HepG2 (cell line): ENCODE measurements around the gene MSMB. TPM values are rescaled to one million over a fixed set of nuclear protein-coding genes. Genes with fewer than 3 reads are reported as not detected.
A peak's percentile ranks its signal among the peaks of the same experiment; 100 is the strongest.

ENCODE experiments used
- ATAC-seq: fragments of 200-7000 bp; cut with Tn5 transposase; 3 replicates; pipeline ENCODE4 v1.9.1; 2020; ENCODE audit warnings: mild to moderate bottlenecking, moderate library complexity
- BruUV-seq: library from RNA; stranded (reverse); fragments of 400-500 nt; replicated peaks from 2 replicates; lab custom pipeline; 2021; lab: Mats Ljungman, UMichigan
- CTCF ChIA-PET: fragments of 300-600 bp; formaldehyde crosslinking; extraction: SDS; loops from one replicate; lab custom pipeline; 2021; ENCODE audit warnings: low total read pairs, inconsistent platforms, low intra/inter-chr PET ratio; lab: Yijun Ruan, JAX
- POLR2A ChIA-PET: fragments of 350-600 bp; sonication (Branson Sonifier 250); formaldehyde crosslinking; loops from one replicate; lab custom pipeline; 2020; ENCODE audit warnings: antibody characterized with exemption, inconsistent platforms; lab: Yijun Ruan, JAX
- DNase-seq: peaks from one replicate; pipeline ENCODE4 v3.0.0-alpha.2; 2015; ENCODE audit warnings: low spot score
- FAIRE-seq: peaks from 3 replicates; lab custom pipeline; 2011; peaks lifted over from hg19 to GRCh38; lab: Jason Lieb, UNC
- H2AFZ ChIP-seq: one replicate; pipeline ENCODE4 v1.6.1; 2011; ENCODE audit warnings: low read length, inconsistent platforms
- H3K27ac ChIP-seq: fragments of 300-600 bp; 3 replicates; pipeline ENCODE4 v1.8.0; 2011; ENCODE audit warnings: mixed run types, mild to moderate bottlenecking, mixed read lengths, low read length, inconsistent platforms; ENCODE audit not compliant: insufficient read depth; ENCODE audit errors: extremely low read length
- H3K27me3 ChIP-seq, 2 experiments: fragments of 200-600 bp in 1 of 2; 2 replicates in 1 of 2; 3 replicates in 1 of 2; pipeline versions ENCODE4 v1.6.0 to v1.8.0; 2011; ENCODE audit warnings: low read length in 2 of 2, mild to moderate bottlenecking in 2 of 2, moderate library complexity in 2 of 2, inconsistent platforms in 1 of 2; ENCODE audit not compliant: insufficient read depth in 2 of 2, control insufficient read depth in 1 of 2
- H3K36me3 ChIP-seq, 2 experiments: fragments of 200-600 bp in 1 of 2; replicated peaks in 1 of 2; 2 replicates in 1 of 2; 3 replicates in 1 of 2; pipeline versions ENCODE4 v1.5.1 to v1.8.0; 2011; ENCODE audit warnings: low read length in 2 of 2, inconsistent platforms in 1 of 2; ENCODE audit not compliant: insufficient read depth in 2 of 2, control insufficient read depth in 1 of 2
- H3K4me1 ChIP-seq: 2 replicates; pipeline ENCODE4 v1.5.1; 2012; ENCODE audit warnings: low read length, inconsistent platforms; ENCODE audit not compliant: insufficient read depth
- H3K4me2 ChIP-seq: 2 replicates; pipeline ENCODE4 v1.6.0; 2011; ENCODE audit warnings: low read depth, low read length, inconsistent platforms
- H3K4me3 ChIP-seq, 3 experiments: fragments of 200-600 bp in 1 of 3; sonication (generic), shearing (Covaris generic) in 1 of 3; replicated peaks in 1 of 3; 2 replicates each; pipeline ENCODE4 v1.5.1; 2011 to 2016; ENCODE audit warnings: low read length in 3 of 3, inconsistent platforms in 2 of 3, low read depth in 2 of 3, mild to moderate bottlenecking in 2 of 3, control low read depth in 1 of 3, mixed read lengths in 1 of 3; ENCODE audit not compliant: insufficient read depth in 1 of 3
- H3K79me2 ChIP-seq: one replicate; pipeline ENCODE4 v1.6.1; 2011; ENCODE audit warnings: low read length, inconsistent platforms; ENCODE audit not compliant: insufficient read depth
- H3K9ac ChIP-seq: 2 replicates; pipeline ENCODE4 v1.6.0; 2011; ENCODE audit warnings: mild to moderate bottlenecking, low read depth, low read length, inconsistent platforms; ENCODE audit not compliant: insufficient read depth
- H3K9me3 ChIP-seq: 2 replicates; pipeline ENCODE4 v1.5.1; 2012; ENCODE audit warnings: mild to moderate bottlenecking, low read length
- H4K20me1 ChIP-seq: 2 replicates; pipeline ENCODE4 v1.6.0; 2011; ENCODE audit warnings: inconsistent platforms, mild to moderate bottlenecking, low read length, moderate library complexity; ENCODE audit not compliant: insufficient read depth
- GATAD1 ChIP-seq: IDR thresholded peaks from 2 replicates; pipeline ENCODE4 v1.6.1; 2016; ENCODE audit warnings: missing genetic modification reagents, missing compliant biosample characterization
- JUND ChIP-seq: sonication (generic); formaldehyde crosslinking; IDR thresholded peaks from 2 replicates; pipeline ENCODE4 v1.8.0; 2022; ENCODE audit warnings: mild to moderate bottlenecking, missing genetic modification reagents
- KAT7 ChIP-seq: IDR thresholded peaks from 2 replicates; pipeline ENCODE4 v1.6.1; 2018; ENCODE audit warnings: borderline replicate concordance, missing compliant biosample characterization
- KAT8 ChIP-seq: IDR thresholded peaks from 2 replicates; pipeline ENCODE4 v1.6.1; 2016; ENCODE audit warnings: missing genetic modification reagents, missing compliant biosample characterization
- KLF15 ChIP-seq: sonication (generic); formaldehyde crosslinking; IDR thresholded peaks from 2 replicates; pipeline ENCODE4 v1.8.1; 2023; ENCODE audit warnings: borderline replicate concordance, mild to moderate bottlenecking, inconsistent platforms, missing genetic modification reagents, mixed read lengths
- NAIF1 ChIP-seq: sonication (generic); formaldehyde crosslinking; IDR thresholded peaks from 2 replicates; pipeline ENCODE4 v1.5.0; 2020; ENCODE audit warnings: mild to moderate bottlenecking, missing genetic modification reagents, borderline replicate concordance
- RFX5 ChIP-seq: IDR thresholded peaks from 2 replicates; pipeline ENCODE4 v1.6.1; 2011; ENCODE audit warnings: low read depth, low read length, improper control_type of control experiment
- SRSF4 ChIP-seq: fragments of 200-400 bp; formaldehyde crosslinking; IDR thresholded peaks from one replicate; pipeline ENCODE4 v1.6.1; 2018; ENCODE audit warnings: mild to moderate bottlenecking, low read depth, low read length, moderate library complexity; ENCODE audit not compliant: poor library complexity, severe bottlenecking
- TEF ChIP-seq: sonication (generic); formaldehyde crosslinking; IDR thresholded peaks from 2 replicates; pipeline ENCODE4 v1.5.0; 2020; ENCODE audit warnings: missing genetic modification reagents
- YEATS2 ChIP-seq: sonication (generic); formaldehyde crosslinking; IDR thresholded peaks from 2 replicates; pipeline ENCODE4 v1.4.0; 2020; ENCODE audit warnings: missing genetic modification reagents, borderline replicate concordance
- ZNF296 ChIP-seq: sonication (generic); formaldehyde crosslinking; conservative IDR thresholded peaks from 2 replicates; pipeline ENCODE4 v1.5.0; 2020; ENCODE audit warnings: mild to moderate bottlenecking, missing genetic modification reagents
- WGBS: methylation state at CpG from one replicate; pipeline ENCODE4 v1.1.6; 2017; ENCODE audit warnings: low lambda C conversion rate; 5-methylcytosine and 5-hydroxymethylcytosine counted together
- in situ Hi-C: cut with HindIII; loops from 2 replicates; pipeline ENCODE4 v1.10.0; 2017; ENCODE audit warnings: low pct_unique_long_range_greater_than_20kb; ENCODE audit not compliant: extremely low pct_ligation_motif_present
- intact Hi-C: fragments of 100-400 bp; cut with micrococcal nuclease; formaldehyde crosslinking; loops from one replicate; pipeline ENCODE4 v1.10.0; 2022; ENCODE audit not compliant: unreplicated experiment
- polyA plus RNA-seq, 8 experiments: library from polyadenylated mRNA; depleted of rRNA in 3 of 8; stranded (reverse) in 7 of 8; unstranded in 1 of 8; fragments of >200 nt; fragmentation: Illumina TruSeq in 4 of 8; extraction: Trizol in 4 of 8; gene quantifications; 2 replicates each; pipeline versions ENCODE4 v1.2.1 to v1.2.3, GENCODE V29; 2011 to 2016; ENCODE audit warnings: low read depth in 4 of 8, missing spikeins in 1 of 8, mixed read lengths in 1 of 8; ENCODE audit not compliant: insufficient read depth in 1 of 8
- total RNA-seq, 5 experiments: library from RNA; depleted of rRNA; stranded (reverse); fragments of >200 nt; fragmentation: Illumina TruSeq; extraction: Trizol; gene quantifications; 2 replicates each; pipeline ENCODE4 v1.2.3, GENCODE V29; 2016; ENCODE audit warnings: low read depth in 1 of 5
- TF ChIP-seq, protein P1 (sequence below): sonication (generic); formaldehyde crosslinking; IDR thresholded peaks from 2 replicates; pipeline ENCODE4 v1.4.0; 2020; ENCODE audit warnings: missing genetic modification reagents, low read depth, mild to moderate bottlenecking, borderline replicate concordance
- TF ChIP-seq, protein P2 (sequence below): sonication (generic); formaldehyde crosslinking; IDR thresholded peaks from 2 replicates; pipeline ENCODE4 v1.9.0; 2021; ENCODE audit warnings: missing genetic modification reagents, borderline replicate concordance
- TF ChIP-seq, protein P3 (sequence below): sonication (generic); formaldehyde crosslinking; IDR thresholded peaks from 2 replicates; pipeline ENCODE4 v1.4.0; 2020; ENCODE audit warnings: mild to moderate bottlenecking, missing genetic modification reagents, borderline replicate concordance

Gene MSMB
- total and polyA plus RNA-seq, 2 of the 13 experiments (the other 11 are each of a cell fraction or from before 2014, with no cell fraction given): 0.84 TPM; not detected in 1

DNA sequence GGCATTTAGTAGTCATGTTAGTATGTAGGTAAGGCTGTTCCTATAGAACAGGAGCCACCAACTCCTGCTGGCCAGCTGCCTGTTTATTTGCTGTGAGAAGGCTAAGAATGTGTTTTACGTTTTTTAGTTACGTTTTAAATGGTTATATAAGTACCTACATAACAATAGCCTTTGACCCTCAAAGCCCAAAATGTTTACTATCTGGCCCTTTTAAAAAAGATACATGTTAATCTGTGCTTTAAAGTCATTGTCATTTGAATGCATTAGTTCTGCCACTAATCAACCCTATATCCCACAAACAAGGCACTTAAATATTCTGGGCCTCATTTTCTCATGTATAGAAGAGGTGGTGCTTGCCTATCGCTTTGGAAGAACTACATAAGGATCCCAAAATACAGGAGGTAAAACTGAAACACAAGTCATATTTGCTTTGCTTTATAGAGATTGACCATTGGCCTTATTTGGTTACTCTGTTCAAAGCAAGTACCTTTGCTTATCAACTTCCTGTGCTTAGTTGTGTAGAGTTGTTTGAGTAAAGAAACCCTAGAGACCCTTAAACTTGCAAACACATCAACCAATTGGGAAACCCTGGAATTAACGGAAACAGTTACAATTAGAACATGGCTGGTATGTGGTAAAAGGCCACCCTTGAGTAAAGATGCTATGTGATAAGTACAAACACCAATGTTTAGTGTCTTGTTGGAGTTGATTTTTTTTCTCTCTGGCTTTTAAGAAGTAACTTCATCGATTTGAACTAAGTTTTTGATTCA lies 47.9 kb downstream of the MSMB start (continued):
- TF ChIP-seq KLF15 (CRISPR knock-in tag) (no peak), GATAD1 (0 out of 2 replicates have a peak, but pooled peaks have one; percentile 40), SRSF4 (no peak), ZNF296 (CRISPR knock-in tag) (no peak)
- TF ChIP-seq, protein P1, sequence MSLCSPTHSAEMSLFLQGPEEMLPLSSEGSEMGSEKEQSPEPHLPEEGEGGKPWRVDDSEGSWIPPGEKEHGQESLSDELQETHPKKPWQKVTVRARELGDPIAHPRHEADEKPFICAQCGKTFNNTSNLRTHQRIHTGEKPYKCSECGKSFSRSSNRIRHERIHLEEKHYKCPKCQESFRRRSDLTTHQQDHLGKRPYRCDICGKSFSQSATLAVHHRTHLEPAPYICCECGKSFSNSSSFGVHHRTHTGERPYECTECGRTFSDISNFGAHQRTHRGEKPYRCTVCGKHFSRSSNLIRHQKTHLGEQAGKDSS (CRISPR knock-in tag): no peak

DNA sequence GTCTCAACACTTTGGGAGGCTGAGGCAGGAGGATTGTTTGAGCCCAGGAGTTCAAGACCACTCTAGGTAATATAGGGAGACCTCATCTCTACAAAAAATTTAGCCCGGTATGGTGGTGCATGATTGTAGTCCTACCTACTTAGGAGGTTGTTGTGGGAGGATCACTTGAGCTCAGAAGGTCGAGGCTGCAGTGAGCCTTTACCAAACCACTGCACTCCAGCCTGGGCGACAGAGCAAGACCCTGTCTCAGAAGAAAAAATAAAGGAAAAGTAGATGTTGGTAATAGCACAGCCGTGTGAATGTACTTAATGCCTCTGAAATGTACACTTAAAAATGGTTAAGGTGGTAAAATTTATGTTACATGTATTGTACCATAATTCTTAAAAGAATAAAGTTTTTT lies 48.5 kb downstream of the MSMB start:
- DNase-seq (no peak), ATAC-seq (no peak), FAIRE-seq (no peak)
- no peaks in the 10 kb centered on the region for H4K20me1 ChIP-seq
- peak overlapping the region; percentile 50 for H3K9ac ChIP-seq
- H3K4me3 ChIP-seq: peak overlapping the region in 1 of 3 experiments; percentile 23; a peak in 2 of 6 replicates
- WGBS: 33% methylated on average over 4 of the region's 4 CpGs
- in situ Hi-C loops: no loop called here
- H2AFZ ChIP-seq: no peak overlapping the region
- peaks cover 66% of the 10 kb centered on the region for H3K4me1 ChIP-seq
- no peaks in the 10 kb centered on the region for H3K27me3 ChIP-seq
- H3K36me3 ChIP-seq: peaks cover 0 to 6% of the 10 kb centered on the region in 2 experiments; a peak in 1 of 5 replicates
- H3K9me3 ChIP-seq: no peaks in the 10 kb centered on the region
- peak overlapping the region; percentile 70 for H3K4me2 ChIP-seq
- no TSS peak for BruUV-seq
- peak overlapping the region; percentile 77 for H3K27ac ChIP-seq
- intact Hi-C loops: no loop called here
- peaks cover 2% of the 10 kb centered on the region for H3K79me2 ChIP-seq
- CTCF ChIA-PET: no interaction called here
- POLR2A ChIA-PET: interaction anchor here (1.3 to 2.4 kb wide), 4 partner anchors 10 to 25 kb away, joined by 3 to 23 read pairs (median 6); no protein-coding TSS in a partner anchor
- TF ChIP-seq, protein P2, sequence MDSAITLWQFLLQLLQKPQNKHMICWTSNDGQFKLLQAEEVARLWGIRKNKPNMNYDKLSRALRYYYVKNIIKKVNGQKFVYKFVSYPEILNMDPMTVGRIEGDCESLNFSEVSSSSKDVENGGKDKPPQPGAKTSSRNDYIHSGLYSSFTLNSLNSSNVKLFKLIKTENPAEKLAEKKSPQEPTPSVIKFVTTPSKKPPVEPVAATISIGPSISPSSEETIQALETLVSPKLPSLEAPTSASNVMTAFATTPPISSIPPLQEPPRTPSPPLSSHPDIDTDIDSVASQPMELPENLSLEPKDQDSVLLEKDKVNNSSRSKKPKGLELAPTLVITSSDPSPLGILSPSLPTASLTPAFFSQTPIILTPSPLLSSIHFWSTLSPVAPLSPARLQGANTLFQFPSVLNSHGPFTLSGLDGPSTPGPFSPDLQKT (CRISPR knock-in tag): no peak
- TF ChIP-seq JUND (CRISPR knock-in tag): no peak
- no peak for TF ChIP-seq RFX5
- peak; percentile 9; the same call in 1 of the 2 replicates for TF ChIP-seq YEATS2 (CRISPR knock-in tag)
- TF ChIP-seq TEF (CRISPR knock-in tag): no peak
- 0 out of 2 replicates have a peak, but pooled peaks have one; percentile 7 for TF ChIP-seq NAIF1
- no peak for TF ChIP-seq KAT7 (CRISPR knock-in tag)
- TF ChIP-seq, protein P3, sequence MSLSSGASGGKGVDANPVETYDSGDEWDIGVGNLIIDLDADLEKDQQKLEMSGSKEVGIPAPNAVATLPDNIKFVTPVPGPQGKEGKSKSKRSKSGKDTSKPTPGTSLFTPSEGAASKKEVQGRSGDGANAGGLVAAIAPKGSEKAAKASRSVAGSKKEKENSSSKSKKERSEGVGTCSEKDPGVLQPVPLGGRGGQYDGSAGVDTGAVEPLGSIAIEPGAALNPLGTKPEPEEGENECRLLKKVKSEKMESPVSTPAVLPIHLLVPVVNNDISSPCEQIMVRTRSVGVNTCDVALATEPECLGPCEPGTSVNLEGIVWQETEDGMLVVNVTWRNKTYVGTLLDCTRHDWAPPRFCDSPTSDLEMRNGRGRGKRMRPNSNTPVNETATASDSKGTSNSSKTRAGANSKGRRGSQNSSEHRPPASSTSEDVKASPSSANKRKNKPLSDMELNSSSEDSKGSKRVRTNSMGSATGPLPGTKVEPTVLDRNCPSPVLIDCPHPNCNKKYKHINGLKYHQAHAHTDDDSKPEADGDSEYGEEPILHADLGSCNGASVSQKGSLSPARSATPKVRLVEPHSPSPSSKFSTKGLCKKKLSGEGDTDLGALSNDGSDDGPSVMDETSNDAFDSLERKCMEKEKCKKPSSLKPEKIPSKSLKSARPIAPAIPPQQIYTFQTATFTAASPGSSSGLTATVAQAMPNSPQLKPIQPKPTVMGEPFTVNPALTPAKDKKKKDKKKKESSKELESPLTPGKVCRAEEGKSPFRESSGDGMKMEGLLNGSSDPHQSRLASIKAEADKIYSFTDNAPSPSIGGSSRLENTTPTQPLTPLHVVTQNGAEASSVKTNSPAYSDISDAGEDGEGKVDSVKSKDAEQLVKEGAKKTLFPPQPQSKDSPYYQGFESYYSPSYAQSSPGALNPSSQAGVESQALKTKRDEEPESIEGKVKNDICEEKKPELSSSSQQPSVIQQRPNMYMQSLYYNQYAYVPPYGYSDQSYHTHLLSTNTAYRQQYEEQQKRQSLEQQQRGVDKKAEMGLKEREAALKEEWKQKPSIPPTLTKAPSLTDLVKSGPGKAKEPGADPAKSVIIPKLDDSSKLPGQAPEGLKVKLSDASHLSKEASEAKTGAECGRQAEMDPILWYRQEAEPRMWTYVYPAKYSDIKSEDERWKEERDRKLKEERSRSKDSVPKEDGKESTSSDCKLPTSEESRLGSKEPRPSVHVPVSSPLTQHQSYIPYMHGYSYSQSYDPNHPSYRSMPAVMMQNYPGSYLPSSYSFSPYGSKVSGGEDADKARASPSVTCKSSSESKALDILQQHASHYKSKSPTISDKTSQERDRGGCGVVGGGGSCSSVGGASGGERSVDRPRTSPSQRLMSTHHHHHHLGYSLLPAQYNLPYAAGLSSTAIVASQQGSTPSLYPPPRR (CRISPR knock-in tag): no peak
- no peak for TF ChIP-seq KAT8 (CRISPR knock-in tag)
